ENCODE data around the gene ANKRD11.
A peak's percentile ranks its signal among the peaks of the same experiment; 100 is the strongest.
"Not testable (repeated sequence)": the region's sequence is repeated elsewhere in the genome, so short reads cannot be mapped to it uniquely, and the experiment has no call there.

ANKRD11 gene

DNA sequence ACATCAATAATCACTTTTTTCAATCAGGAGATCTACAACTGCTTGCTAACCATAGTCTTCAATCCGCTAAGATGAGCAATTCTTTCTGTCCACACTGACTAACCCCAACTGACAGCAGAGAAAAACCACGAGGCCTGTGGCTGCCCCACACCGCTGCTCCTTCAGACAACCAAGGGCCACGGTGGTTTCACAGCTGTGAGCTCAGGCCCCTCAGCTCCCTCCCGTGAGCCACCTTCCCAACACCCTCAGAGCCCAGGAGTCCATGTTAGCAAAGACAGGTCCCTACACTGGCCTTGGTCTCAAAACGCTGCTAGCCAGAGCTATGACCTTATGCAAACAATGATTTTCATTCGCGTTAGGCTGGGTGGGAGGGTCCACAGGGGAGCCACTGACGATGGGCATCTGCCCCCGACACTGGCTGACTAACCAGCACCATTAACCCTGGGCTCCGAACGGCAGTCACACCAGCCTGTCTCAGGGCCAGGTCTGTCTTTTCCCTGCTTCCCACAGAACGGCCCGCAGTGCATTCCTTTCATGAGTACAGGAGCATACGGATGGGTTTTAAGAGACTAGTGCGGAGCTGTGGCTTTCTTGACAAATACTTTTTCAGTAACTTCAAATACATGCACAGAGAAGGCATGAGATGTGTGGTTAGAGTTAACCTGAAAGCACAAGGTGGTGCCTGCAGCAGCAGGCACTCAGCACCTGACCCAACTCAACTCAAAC is 67.3 kb downstream of the ANKRD11 start:
- DNase-seq (ENCODE audit: low read depth) = peak; percentile 57
- TF ChIP-seq, protein P1, sequence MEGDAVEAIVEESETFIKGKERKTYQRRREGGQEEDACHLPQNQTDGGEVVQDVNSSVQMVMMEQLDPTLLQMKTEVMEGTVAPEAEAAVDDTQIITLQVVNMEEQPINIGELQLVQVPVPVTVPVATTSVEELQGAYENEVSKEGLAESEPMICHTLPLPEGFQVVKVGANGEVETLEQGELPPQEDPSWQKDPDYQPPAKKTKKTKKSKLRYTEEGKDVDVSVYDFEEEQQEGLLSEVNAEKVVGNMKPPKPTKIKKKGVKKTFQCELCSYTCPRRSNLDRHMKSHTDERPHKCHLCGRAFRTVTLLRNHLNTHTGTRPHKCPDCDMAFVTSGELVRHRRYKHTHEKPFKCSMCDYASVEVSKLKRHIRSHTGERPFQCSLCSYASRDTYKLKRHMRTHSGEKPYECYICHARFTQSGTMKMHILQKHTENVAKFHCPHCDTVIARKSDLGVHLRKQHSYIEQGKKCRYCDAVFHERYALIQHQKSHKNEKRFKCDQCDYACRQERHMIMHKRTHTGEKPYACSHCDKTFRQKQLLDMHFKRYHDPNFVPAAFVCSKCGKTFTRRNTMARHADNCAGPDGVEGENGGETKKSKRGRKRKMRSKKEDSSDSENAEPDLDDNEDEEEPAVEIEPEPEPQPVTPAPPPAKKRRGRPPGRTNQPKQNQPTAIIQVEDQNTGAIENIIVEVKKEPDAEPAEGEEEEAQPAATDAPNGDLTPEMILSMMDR (IDR thresholded peaks at IDR 0.05; ENCODE audit: low read depth, low read length, missing control alignments) = no peak
- H3K4me3 ChIP-seq (ENCODE audit: low read depth, low read length) = peak overlapping the region; percentile 5

DNA sequence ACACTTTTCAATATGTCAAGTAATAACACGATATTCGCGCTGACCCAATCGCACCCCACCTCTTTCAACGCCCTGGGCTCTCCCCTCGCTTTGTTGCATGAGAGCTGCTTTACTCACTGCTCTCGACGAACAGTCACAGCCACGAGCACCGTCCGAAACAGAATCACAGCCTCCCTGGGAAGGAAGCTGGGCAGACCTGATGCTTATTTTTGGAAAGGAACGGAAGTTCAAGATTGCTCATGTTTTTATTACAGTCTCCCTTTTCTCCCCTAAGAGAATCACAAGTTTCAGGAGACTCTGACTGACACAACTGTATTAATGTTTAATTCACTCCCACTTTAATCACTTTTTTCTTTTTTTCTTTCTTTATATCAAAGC is 67.8 kb downstream of the ANKRD11 start:
- H3K4me3 ChIP-seq (ENCODE audit: low read depth, low read length) = peak overlapping the region; percentile 10; the same call in 1 of the 2 replicates
- peak; percentile 68 for DNase-seq (ENCODE audit: low read depth)
- TF ChIP-seq, protein P1 (IDR thresholded peaks at IDR 0.05; ENCODE audit: low read depth, low read length, missing control alignments) = no peak

DNA sequence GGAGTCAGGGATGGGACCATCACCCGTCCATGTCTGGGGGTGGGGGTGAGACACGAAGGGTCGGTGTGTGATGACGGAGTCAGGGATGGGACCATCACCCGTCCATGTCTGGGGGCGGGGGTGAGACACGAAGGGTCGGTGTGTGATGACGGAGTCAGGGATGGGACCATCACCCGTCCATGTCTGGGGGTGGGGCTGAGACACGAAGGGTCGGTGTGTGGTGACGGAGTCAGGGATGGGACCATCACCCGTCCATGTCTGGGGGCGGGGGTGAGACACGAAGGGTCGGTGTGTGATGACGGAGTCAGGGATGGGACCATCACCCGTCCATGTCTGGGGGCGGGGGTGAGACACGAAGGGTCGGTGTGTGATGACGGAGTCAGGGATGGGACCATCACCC is 69.1 kb downstream of the ANKRD11 start:
- not testable (repeated sequence) for DNase-seq (ENCODE audit: low read depth); H3K4me3 ChIP-seq (ENCODE audit: low read depth, low read length)

DNA sequence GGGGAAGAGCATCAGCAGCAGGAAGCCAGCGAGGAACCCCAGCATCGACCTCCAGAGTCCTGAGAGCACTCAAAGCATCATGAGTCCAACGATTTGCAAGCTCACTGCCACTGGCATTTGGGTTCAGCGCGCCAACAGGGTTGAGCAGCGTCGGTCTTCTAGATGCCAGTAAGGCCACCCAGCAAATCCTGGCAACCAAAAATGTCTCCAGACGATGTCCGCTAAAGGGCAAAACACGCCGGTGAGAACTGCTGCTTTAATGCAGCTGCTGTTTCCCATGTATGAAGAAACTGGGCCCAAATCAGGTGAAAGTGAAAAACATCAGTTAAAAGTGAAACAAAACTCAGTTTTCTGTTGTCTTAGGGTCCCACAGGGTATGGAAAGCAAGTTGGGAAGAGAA is 70.2 kb downstream of the ANKRD11 start:
- TF ChIP-seq, protein P1 (IDR thresholded peaks at IDR 0.05; ENCODE audit: low read depth, low read length, missing control alignments) = no peak

DNA sequence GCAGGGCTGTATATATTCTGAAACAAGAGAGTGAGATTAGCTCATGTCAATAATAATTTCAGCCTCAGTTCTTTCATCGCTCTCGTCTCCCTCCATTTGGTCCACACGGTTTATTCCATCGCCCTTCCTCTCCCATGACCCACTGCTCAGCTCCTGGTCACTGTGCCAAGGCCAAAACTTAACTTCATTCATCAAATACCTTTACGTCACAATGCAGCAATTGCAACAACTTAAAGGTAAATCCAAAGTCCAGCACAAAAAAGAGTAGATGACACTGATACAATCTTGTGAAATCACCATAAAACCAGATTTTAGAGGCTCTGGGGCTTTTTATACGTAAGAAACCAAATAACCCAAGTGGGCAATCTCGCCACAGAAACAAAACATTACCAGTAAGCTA is 72.0 kb downstream of the ANKRD11 start:
- TF ChIP-seq, protein P1 (IDR thresholded peaks at IDR 0.05; ENCODE audit: low read depth, low read length, missing control alignments) = no peak
- no peak for DNase-seq (ENCODE audit: low read depth)
- H3K4me3 ChIP-seq (ENCODE audit: low read depth, low read length) = no peak overlapping the region

More for the DNA sequence above, 70.2 kb downstream of the ANKRD11 start:
- DNase-seq (ENCODE audit: low read depth) = no peak
- no peak overlapping the region for H3K4me3 ChIP-seq (ENCODE audit: low read depth, low read length)

DNA sequence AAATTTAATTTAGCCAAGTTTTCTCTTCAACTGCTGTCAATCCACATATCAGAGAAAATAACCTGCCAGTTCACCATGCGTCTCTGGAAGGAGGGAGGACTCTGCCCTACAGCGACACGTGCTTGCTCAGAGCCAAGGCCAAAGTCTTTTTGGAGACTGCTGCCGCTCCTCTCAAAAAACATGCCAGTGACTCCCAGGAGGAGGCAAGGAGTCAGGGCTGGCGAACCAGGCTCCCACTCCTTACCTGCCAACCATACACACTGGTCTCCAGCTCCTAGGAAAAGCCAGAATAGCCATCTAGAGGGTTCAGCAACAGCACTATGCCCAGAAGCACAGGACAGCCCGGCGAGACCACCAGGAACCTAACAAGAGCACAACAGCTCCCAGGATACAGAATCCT is 73.0 kb downstream of the ANKRD11 start:
- TF ChIP-seq, protein P1 (IDR thresholded peaks at IDR 0.05; ENCODE audit: low read depth, low read length, missing control alignments) = no peak
- no peak overlapping the region for H3K4me3 ChIP-seq (ENCODE audit: low read depth, low read length)
- no peak for DNase-seq (ENCODE audit: low read depth)

DNA sequence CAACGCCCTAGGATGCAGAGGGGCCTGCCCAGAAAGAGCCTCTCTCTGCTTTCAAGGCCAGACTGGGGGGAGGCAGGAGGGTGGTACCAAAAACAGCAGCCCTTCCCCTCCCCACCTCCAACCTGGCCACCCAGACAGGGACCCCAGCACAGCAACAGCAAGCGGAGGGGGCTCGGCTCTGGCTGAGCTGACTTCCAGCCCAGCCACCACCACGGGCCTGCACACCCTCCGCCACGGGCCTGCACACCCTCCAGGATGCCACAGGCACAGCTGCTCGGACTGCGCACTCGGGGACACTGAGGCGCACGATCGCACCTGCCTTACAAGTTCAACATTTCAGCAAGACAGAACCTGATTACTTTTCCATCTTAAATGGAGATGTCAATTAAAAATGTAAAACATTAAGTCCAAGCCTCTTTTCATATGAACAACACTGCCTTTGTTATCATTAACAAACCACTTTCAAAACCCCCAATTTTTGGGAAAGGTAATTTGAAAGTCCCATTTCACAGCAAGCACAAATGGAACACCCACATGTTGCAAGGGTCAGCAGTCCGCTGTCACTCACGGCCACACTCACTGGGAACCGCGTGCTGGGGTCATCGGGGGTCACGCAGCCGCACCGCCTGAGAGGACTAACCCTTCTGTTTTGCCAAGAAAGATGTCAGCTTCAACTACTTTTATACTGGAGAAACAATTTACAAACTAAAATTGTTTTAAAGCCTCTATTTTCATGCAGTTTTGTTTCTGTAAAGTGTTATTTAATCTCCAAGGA is 76.4 kb downstream of the ANKRD11 start:
- TF ChIP-seq, protein P1 (IDR thresholded peaks at IDR 0.05; ENCODE audit: low read depth, low read length, missing control alignments) = no peak
- no peak overlapping the region for H3K4me3 ChIP-seq (ENCODE audit: low read depth, low read length)
- DNase-seq (ENCODE audit: low read depth) = no peak

Data from GM12864 (cell line).